HG02943 (cell line): ENCODE measurements around the gene NACC1.
A peak's percentile ranks its signal among the peaks of the same experiment; 100 is the strongest.
"Not testable (repeated sequence)": the region's sequence is repeated elsewhere in the genome, so short reads cannot be mapped to it uniquely, and the experiment has no call there.

Experiments used
- ATAC-seq: cut with Tn5 transposase; IDR thresholded peaks from one replicate; pipeline ENCODE4 v1.9.1; 2021; ENCODE audit warnings: mild to moderate bottlenecking, low read depth, moderate library complexity; ENCODE audit not compliant: unreplicated experiment

Gene NACC1

DNA sequence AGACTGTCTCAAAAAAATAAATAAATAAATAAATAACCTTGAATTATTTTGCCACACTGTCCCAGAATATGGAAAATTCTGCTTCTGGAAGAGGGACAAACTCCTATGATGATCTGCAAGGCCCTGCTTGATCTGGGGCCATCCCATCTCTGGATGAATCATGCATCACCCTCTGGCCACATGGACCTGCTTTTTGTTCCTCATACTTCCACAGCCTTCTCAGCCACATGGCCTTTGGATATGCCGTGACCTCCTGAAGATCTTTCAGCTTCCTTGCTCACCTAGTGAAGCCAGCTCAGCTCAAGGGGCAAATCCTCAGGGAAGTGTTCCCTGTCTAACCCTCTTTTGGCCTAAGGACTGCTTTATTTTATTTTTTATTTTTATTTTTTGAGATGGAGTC, 42.5 kb downstream of the NACC1 start:
- no peak for ATAC-seq

DNA sequence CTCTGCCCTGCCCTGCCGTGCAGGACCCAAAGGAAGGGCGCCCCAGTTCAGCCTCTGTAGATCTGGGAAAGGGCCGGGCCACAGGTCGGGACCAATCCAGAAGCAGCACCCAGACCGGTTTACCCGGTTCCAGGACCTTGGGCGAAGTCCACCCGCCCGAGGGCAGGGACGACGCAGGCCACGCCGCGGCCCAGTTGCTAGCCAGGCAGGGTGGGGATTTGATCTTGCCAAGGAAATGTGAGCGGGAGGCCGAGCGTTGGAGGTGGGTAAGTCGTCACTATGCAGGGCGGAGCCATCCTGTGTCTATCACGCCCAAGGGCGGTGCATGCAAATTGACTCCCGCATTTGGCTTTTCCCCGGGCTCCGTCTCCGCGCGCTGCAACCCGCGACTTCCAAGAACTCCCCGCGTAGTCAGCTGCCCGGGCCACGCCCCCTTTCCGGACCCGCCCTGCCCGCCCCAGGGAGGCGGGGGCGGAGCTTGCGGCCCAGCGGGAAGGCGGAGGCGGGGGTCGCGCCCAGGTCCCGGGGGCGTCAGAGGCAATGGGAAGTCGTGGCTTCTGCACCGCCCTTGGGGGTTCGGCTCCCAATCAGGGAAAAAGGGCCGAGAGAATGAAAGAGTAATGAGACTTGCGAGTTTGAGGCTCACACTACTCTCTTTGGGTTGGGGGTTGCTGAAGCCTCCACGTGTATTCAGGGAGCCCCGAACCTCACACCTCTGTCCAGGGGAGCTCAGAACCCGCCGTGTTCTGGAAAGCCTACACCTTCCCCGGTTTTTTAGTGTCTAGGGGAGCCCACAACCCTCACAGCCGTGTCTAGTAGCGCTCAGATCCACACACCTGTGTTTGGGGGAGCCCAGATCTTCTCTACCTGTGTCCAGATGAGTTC, 44.9 kb downstream of the NACC1 start:
- peak; percentile 37 for ATAC-seq

DNA sequence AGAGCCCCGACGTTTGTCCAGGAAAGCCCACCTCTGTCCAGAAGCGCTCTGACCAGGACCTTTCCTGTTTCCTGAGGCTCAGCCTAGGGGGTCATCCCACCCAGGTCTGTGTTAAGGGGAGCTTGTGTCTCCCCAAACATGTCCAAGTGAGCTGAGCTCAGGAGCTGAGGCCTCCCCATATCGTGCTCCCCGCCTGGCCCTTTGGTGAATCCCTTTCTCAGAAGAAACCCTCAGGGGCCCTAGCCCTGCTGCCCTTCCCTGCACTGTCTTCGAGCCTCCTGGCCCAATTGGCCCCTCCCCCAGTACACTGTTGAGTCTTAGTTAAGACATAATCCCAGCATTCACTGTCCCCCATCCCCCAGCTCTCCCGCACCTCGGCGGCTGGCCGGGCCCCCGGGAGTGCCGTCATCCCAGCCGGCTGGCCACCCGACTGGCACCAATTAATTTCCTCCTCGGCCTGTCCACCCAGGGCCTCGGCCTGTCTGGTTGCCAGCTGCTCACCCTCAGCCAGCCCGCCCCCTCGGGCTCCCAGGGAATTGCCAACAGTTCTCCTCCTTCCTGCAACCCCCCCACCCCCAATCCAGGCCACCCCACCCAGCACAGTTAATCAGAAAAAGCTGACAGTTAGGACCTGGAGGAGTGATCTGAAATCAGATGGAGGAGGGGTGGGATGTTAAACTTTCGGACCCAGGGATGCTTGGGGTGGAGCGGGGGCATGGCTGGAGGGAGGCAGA, 45.7 kb downstream of the NACC1 start:
- ATAC-seq = no peak

DNA sequence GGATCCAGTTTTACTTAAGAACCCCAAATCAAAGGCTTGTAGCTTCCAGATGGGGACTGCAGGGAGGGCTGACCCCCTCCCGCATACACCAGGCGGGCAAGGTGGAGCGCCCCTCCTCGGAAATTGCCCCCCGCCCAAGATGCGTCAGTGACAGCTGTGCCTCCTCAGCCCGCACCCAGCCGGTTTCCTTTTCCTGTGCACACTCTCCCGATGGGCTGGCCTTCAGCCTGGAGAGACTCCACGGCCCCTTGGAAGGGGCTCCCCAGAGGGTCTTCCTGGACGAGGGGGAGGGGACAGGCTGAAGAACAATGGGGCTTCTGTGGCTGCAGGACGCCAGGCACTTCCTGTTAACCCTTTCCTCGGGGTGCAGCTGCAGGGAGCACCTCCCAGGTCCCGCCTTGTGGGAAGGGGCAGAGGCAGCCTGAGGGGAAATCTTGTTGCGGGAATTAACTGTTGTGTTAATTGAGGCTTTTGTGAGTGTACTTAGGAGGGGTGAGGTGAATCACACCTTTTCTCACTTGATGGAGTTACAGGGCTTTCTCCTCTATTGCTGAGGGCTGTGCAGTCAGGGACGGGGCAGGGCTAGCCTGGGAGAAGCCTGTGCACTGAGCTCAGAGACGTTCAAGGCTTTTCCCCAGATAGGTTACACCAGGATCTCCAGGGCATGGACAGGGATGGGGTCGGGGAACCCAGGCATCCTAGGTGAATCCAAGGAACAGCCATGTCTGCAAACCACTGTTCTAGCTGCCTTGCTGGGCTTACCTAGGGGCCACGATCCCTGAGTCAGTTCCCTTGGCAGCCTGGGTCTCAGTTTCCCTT, 46.5 kb downstream of the NACC1 start:
- ATAC-seq = no peak

DNA sequence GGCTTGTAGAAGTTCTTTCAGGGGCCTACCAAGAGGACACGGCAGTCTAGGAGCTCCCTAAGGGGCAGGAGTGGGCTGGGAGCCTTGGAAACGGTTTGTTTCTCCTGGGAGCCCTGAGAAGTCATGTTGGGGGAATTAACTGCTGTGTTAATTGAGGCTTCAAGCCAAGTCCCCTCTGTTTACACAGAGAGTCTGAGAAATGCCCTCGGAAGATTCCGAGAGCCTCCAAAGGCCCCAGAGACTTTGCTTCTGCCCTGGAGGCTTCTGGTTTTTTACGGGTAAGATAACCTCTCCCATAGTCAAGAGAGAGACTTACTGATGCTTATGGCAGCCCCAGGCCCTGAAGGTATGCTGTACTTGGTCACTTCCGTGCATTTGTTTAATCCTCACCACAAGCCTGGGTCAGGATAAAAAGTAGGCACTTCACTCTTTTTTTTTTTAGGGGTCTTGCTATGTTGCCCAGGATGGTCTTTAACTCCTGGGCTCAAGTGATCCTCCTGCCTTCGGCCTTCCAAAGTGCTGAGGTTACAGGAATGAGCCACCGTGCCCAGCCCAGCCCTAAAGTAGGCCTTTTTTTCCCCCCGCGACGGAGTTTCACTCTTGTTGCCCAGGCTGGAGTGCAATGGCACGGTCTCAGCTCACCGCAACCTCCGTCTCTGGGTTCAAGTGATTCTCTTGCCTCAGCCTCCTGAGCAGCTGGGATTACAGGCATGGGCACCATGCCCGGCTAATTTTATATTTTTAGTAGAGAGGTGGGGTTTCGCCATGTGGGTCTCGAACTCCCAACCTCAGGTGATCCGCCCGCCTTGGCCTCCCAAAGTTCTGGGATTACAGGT, 47.3 kb downstream of the NACC1 start:
- no peak for ATAC-seq

DNA sequence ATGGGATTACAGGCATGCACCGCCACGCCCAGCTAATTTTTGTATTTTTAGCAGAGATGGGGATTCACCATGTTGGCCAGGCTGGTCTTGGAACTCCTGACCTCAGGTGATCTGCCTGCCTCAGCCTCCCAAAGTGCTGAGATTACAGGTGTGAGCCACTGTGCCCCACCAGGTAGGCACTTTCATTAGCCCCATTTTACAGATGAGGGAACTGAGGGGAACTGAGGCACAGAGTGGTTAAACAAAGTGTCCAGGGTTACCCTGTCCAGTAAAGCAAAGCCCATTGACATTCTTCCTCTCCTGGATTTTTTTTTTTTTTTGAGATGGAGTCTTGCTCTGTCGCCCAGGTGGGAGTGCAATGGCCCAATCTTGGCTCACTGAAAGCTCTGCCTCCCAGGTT, 48.1 kb downstream of the NACC1 start:
- ATAC-seq = not testable (repeated sequence)

DNA sequence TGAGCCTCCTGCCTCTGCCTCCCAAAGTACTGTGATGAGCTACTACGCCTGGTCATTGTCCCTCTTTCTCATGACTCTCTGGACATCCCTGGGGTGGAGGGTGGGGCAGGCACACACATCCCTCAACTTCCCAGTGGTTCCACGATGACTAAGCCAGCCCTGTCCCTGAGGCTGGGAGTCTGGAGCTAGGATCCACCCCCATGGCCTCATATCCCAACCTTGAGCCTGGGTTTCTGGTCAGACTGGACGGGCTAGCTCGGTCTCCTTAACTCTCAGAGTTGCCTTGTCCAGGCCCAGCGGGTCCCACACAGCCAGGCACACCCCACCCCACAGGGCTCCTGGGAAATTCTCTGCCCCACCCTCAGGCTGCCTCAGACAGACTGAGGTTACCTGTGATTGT, 51.7 kb downstream of the NACC1 start:
- ATAC-seq = no peak

DNA sequence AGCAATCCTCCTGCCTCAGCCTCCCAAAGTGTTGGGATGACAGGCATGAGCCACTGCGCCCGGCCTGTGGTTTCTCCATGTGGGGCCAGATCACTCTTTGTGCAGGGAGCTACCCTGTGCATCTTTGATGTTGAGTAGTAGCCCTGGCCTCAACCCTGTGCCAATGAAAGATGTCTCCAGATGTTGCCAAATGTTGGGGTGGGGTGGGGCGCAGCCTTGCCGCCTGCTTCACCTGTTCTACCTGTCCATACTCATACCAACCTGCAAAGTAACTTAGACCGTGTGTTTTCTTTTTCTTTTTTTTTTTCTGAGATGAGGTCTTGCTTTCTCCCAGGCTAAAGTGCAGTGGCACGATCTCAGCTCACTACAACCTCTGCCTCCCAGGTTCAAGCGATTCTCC, 53.1 kb downstream of the NACC1 start:
- no peak for ATAC-seq

DNA sequence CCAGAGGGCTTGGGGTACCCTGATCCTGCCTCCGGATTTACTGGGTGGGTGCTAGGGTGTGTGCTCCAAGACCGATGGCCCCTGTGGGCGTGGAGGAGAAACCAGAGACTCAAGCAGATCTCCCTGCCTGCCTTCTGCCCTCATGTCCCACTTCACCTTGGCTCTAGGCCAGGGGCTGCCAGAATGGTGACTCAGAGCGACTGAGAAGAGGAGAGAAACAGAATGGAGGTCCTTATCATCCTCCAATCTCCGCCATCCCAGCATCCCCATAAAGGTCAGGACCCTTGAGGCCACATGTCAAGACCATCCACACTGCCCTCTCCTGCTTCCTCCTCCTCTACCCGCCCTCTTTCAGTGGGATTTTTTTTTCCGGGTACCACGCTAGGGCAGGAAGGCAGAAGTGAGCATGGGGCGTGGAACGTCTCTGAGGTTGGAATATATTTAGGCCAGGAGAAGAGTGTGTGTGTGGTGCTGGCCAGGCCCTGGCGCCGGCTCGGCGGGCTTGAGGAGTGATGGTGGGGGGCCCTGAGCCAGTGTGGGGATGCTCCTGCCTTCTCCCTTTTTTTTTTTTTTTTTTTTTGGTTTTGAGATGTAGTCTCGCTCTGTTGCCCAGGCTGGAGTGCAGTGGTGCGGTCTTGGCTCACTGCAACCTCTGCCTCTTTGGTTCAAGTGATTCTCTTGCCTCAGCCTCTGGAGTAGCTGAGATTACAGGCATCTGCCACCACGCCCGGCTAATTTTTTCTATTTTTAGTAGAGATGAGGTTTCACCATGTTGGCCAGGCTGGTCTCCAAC, 54.5 kb downstream of the NACC1 start:
- ATAC-seq = no peak

DNA sequence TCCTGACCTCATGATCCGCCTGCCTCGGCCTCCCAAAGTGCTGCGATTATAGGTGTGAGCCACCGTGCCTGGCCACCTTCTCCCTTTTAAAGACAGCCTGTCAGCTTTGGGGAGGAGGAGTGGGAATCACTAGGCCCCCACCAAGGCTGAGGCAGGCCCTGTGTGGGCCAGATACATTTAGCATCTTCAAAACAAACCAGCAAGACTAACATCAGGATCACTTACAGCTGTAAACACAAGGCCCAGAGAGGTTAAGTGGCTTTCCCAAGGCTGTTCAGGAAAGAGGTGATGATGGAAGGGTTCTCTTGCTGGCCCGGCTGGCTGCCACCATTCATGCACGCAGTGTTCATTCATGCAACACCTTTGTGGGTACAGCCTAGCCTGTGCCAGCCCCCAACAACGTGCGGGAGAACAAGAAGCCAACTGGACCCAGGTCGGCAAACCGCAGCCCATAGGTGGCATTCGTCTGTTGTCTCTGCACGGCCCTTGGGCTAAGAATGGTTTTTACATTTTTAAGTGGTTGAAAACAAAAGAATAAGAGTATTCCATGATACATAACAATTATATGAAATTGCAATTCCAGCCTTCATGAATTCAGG, 55.2 kb downstream of the NACC1 start:
- no peak for ATAC-seq

DNA sequence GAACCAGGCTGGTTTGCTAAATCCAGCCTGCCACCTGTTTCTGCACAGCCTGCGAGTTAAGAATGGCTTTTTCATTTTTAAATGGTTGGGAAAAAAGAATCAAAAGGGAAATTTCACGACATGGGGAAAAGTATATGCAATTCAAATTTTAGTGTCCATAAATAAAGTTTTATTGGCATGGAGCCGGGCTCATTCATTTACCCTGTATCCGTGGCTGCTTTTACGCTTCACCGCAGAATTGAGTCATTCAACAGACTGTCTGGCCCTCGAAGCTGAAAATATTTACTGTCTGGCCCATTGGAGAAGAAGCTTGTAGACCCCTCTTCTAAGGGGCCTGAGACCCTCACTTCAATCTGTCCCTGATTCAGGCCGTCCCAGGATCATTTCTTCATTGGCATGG, 58.3 kb downstream of the NACC1 start:
- ATAC-seq = no peak

DNA sequence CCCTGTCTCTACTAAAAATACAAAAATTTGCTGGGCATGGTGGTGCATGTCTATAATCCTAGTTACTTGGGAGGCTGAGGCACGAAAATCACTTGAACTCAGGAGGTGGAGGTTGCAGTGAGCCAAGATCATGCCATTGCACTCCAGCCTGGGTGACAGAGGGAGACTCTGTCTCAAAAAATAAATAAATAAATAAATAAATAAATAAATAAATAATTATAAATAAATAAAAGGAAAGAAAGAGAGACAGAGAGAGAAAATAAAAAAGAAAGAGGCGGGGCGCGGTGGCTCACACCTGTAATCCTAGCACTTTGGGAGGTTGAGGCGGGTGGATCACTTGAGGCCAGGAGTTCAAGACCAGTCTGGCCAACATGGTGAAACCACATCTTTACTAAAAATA, 59.5 kb downstream of the NACC1 start:
- ATAC-seq = not testable (repeated sequence)

DNA sequence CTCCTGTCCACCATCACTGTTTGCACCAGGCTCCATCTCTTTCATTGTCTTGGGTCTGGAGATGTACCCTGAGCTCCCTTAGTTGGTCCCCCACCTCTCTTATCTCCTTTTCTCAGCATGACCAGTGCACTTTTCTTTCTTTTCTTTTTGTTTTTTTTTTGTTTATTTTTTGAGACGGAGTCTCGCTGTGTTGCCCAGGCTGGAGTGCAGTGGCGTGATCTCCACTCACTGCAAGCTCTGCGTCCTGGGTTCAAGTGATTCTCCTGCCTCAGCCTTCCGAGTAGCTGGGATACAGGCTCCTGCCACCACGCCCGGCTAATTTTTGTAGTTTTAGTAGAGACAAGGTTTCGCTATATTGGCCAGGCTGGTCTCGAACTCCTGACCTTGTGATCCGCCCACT, 60.2 kb downstream of the NACC1 start:
- ATAC-seq = not testable (repeated sequence)

DNA sequence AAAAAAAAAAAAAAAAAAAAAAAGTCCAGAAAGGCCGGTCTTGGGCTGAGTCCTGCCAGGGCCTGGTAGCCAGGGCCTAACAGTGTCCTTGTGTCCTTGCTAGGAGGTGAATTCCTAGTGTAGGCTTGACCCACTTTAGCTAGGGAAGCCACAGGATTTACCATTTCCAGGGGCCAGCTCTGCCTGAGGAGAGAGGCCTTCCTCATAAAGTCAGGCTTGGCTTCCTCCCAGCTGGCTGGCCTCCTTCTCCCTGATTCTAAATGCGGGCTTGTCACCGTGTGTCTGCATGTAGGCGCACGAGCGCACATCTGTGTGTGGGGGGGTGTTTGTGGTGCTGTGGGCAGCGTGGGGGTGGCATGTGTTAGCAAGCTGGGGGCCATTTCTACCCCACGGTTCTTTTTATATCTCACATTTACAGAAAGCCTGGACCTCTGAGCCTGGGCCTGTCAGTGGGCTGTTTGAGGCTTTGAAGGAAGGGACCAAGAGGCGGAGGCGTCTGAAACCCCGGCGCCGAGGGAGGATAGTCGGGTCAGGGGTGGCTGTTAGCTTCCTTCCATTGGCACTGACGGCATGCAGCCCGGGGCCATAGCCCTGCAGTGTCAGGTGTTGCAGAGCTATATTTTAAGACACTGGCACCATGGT, 63.8 kb downstream of the NACC1 start:
- ATAC-seq = no peak

DNA sequence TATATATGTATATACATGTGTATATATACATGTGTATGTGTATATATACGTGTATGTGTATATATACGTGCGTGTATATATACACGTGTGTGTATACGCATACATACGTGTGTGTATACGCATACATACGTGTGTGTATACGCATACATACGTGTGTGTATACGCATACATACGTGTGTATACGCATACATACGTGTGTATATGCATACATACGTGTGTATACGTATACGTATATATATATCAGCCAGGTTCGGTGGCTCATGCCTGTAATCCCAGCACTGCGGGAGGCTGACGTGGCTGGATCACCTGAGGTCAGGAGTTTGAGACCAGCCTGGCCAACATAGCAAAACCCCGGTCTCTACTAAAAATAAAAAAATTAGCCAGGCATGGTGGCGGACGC, 66.9 kb downstream of the NACC1 start:
- ATAC-seq = not testable (repeated sequence)

DNA sequence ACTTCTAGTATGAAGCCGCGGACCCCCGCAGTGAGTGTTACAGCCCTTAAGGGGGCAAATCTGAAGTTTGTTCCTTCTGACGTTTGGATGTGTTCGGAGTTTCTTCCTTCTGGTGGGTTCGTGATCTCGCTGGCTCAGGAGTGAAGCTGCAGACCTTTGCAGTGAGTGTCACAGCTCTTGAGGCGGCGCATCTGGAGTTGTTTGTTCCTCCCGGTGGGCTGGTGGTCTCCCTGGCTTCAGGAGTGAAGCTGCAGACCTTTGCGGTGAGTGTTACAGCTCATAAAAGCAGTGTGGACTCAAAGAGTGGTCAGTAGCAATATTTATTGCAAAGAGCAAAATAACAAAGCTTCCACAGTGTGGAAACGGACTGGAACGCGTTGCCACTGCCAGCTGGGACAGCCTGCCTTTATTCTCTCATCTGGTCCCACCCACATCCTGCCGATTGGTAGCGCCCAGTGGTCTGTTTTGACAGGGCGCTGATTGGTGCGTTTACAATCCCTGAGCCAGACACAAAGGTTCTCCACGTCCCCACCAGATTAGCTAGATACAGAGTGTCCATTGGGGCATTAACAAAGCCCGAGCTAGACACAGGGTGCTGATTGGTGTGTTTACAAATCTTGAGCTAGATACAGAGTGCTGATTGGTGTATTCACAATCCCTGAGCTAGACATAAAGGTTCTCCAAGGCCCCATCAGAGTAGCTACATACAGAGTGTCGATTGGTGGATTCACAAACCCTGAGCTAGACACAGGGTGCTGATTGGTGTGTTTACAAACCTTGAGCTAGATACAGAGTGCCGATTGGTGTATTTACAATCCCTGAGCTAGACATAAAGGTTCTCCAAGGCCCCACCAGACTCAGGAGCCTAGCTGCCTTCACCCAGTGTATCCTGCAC, 67.9 kb downstream of the NACC1 start:
- ATAC-seq = not testable (repeated sequence)

DNA sequence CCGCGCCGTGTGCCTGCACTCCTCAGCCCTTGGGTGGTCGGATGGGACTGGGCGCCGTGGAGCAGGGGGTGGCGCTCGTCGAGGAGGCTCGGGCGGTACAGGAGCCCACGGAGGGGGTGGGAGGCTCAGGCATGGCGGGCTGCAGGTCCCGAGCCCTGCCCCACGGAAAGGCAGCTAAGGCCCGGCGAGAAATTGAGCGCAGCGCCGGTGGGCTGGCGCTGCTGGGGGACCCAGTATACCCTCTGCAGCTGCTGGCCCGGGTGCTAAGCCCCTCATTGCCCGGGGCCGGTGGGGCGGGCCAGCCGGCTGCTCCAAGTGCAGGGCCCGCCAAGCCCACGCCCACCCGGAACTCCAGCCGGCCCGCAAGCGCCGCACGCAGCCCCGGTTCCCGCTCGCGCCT, 68.6 kb downstream of the NACC1 start:
- ATAC-seq = not testable (repeated sequence)
